ENCODE measurements around the gene CNOT1.

GRCh38 chr16:58497468-58497867 lies 132.2 kb downstream of the CNOT1 start:
- TF ChIP-seq CTCF (conservative IDR thresholded peaks at IDR 0.05; ENCODE audit: low read depth, low read length) = no peak
- TF ChIP-seq EZH2 (IDR thresholded peaks at IDR 0.05; ENCODE audit: low read length, unreplicated experiment) = no peak
